ENCODE data around the gene MKNK2.

GRCh38 chr19:2033825-2034159 lies 17.3 kb downstream of the MKNK2 start:
- TF ChIP-seq CTCF (IDR thresholded peaks at IDR 0.05) (no peak), POLR2A (IDR thresholded peaks at IDR 0.05) (no peak)

Measured in transverse colon (tissue), 3 donors.